Measurements from ENCODE around the gene SCN5A.

Gene SCN5A

DNA sequence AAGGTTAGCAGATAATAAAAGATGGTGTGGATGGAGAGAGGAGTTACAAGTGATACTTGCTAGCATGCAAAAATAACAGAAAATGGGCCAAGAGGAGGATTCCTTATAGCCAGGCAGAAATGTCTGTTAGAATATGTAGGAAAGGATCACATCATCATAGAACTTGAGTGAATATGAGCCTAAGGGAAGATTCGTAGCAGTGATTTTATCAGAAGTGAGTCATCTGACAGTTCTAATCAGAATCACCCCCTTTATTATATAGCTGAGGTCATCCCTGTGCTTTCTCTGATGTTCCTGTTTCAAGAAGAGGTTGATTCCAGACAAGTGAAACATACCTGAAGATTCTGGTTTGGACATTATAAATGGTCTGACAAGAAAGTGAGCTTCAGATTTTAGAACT is 130.5 kb downstream of the SCN5A start:
- no peak for TF ChIP-seq TEAD4 (IDR thresholded peaks at IDR 0.05)
- TF ChIP-seq ZBTB7A (IDR thresholded peaks at IDR 0.05; ENCODE audit: low read depth) = no peak
- no peak for TF ChIP-seq YY1 (IDR thresholded peaks at IDR 0.05; ENCODE audit: low read depth)
- no peak for TF ChIP-seq EGR1 (IDR thresholded peaks at IDR 0.05)
- TF ChIP-seq FOXM1 (IDR thresholded peaks at IDR 0.05; ENCODE audit: borderline replicate concordance, low read depth) = no peak
- TF ChIP-seq CEBPB (IDR thresholded peaks at IDR 0.05) = no peak
- TF ChIP-seq, protein P1, sequence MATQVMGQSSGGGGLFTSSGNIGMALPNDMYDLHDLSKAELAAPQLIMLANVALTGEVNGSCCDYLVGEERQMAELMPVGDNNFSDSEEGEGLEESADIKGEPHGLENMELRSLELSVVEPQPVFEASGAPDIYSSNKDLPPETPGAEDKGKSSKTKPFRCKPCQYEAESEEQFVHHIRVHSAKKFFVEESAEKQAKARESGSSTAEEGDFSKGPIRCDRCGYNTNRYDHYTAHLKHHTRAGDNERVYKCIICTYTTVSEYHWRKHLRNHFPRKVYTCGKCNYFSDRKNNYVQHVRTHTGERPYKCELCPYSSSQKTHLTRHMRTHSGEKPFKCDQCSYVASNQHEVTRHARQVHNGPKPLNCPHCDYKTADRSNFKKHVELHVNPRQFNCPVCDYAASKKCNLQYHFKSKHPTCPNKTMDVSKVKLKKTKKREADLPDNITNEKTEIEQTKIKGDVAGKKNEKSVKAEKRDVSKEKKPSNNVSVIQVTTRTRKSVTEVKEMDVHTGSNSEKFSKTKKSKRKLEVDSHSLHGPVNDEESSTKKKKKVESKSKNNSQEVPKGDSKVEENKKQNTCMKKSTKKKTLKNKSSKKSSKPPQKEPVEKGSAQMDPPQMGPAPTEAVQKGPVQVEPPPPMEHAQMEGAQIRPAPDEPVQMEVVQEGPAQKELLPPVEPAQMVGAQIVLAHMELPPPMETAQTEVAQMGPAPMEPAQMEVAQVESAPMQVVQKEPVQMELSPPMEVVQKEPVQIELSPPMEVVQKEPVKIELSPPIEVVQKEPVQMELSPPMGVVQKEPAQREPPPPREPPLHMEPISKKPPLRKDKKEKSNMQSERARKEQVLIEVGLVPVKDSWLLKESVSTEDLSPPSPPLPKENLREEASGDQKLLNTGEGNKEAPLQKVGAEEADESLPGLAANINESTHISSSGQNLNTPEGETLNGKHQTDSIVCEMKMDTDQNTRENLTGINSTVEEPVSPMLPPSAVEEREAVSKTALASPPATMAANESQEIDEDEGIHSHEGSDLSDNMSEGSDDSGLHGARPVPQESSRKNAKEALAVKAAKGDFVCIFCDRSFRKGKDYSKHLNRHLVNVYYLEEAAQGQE (IDR thresholded peaks at IDR 0.05; ENCODE audit: low read depth) = no peak
- no peak for TF ChIP-seq CREB1 (IDR thresholded peaks at IDR 0.05; ENCODE audit: low read depth)
- no peak for TF ChIP-seq TAF1 (IDR thresholded peaks at IDR 0.05; ENCODE audit: low read depth)
- TF ChIP-seq, protein P2, sequence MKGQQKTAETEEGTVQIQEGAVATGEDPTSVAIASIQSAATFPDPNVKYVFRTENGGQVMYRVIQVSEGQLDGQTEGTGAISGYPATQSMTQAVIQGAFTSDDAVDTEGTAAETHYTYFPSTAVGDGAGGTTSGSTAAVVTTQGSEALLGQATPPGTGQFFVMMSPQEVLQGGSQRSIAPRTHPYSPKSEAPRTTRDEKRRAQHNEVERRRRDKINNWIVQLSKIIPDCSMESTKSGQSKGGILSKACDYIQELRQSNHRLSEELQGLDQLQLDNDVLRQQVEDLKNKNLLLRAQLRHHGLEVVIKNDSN (IDR thresholded peaks at IDR 0.05) = no peak
- TF ChIP-seq TCF12 (IDR thresholded peaks at IDR 0.05; ENCODE audit: low read depth) = no peak
- no peak for TF ChIP-seq NFIC (IDR thresholded peaks at IDR 0.05)
- TF ChIP-seq EP300 (IDR thresholded peaks at IDR 0.05; ENCODE audit: borderline replicate concordance) = no peak

DNA sequence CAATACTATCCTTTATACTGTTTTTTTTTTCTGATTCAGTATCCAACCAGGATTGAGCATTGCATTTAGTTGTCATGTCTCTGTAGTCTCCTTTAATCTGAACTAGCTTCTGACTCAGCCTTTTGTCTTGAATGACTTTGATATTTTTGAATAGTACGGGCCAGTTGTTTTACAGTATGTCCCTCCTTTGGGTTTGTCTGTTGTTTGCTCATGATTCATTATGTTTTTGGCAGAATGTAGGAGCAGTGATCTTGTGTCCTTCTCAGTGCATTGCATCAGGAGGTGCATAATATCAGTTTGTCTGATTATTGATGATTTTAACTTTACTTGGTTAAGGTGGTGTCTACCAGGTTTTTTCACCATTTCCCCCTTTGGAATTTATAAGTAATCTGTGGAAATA is 132.8 kb downstream of the SCN5A start:
- TF ChIP-seq, protein P1 (IDR thresholded peaks at IDR 0.05; ENCODE audit: low read depth) = no peak
- TF ChIP-seq CREB1 (IDR thresholded peaks at IDR 0.05; ENCODE audit: low read depth) (no peak), EP300 (IDR thresholded peaks at IDR 0.05; ENCODE audit: borderline replicate concordance) (no peak), TEAD4 (IDR thresholded peaks at IDR 0.05) (no peak), CEBPB (IDR thresholded peaks at IDR 0.05) (no peak), TAF1 (IDR thresholded peaks at IDR 0.05; ENCODE audit: low read depth) (no peak), RAD21 (IDR thresholded peaks at IDR 0.05; ENCODE audit: low read depth) (no peak), ZBTB7A (IDR thresholded peaks at IDR 0.05; ENCODE audit: low read depth) (no peak), NFIC (IDR thresholded peaks at IDR 0.05) (no peak), EGR1 (IDR thresholded peaks at IDR 0.05) (no peak), FOXM1 (IDR thresholded peaks at IDR 0.05; ENCODE audit: borderline replicate concordance, low read depth) (no peak), TCF12 (IDR thresholded peaks at IDR 0.05; ENCODE audit: low read depth) (no peak), YY1 (IDR thresholded peaks at IDR 0.05; ENCODE audit: low read depth) (no peak)
- TF ChIP-seq, protein P2 (IDR thresholded peaks at IDR 0.05) = no peak
- TF ChIP-seq, protein P3, sequence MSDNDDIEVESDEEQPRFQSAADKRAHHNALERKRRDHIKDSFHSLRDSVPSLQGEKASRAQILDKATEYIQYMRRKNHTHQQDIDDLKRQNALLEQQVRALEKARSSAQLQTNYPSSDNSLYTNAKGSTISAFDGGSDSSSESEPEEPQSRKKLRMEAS (IDR thresholded peaks at IDR 0.05) = no peak

DNA sequence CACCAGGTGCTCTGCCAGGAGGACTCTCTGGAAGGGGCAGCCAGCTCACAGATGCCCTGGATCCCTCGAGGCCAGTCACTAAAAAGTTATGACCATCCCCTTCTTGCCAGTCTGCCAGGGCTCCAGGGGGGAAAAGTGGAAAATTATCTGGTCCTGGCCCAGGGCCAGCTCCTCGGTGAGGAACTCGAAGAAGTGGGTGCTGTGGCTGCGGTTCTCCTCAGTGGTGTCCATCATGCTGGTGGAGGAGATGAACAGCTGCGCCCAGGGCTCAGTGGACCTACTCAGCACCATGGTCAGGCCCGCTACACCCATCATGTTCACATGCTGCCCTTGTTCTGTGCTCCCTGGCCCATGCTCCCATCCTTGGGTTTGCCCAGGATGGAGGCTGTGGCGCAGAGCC is 134.1 kb downstream of the SCN5A start:
- TF ChIP-seq CEBPB (IDR thresholded peaks at IDR 0.05) (no peak), TCF12 (IDR thresholded peaks at IDR 0.05; ENCODE audit: low read depth) (no peak), NFIC (IDR thresholded peaks at IDR 0.05) (no peak), CREB1 (IDR thresholded peaks at IDR 0.05; ENCODE audit: low read depth) (no peak), TAF1 (IDR thresholded peaks at IDR 0.05; ENCODE audit: low read depth) (no peak), EP300 (IDR thresholded peaks at IDR 0.05; ENCODE audit: borderline replicate concordance) (no peak), EGR1 (IDR thresholded peaks at IDR 0.05) (no peak), FOXM1 (IDR thresholded peaks at IDR 0.05; ENCODE audit: borderline replicate concordance, low read depth) (no peak), TEAD4 (IDR thresholded peaks at IDR 0.05) (no peak), YY1 (IDR thresholded peaks at IDR 0.05; ENCODE audit: low read depth) (no peak), RAD21 (IDR thresholded peaks at IDR 0.05; ENCODE audit: low read depth) (no peak), ZBTB7A (IDR thresholded peaks at IDR 0.05; ENCODE audit: low read depth) (no peak)
- TF ChIP-seq, protein P1 (IDR thresholded peaks at IDR 0.05; ENCODE audit: low read depth) = no peak
- TF ChIP-seq, protein P3 (IDR thresholded peaks at IDR 0.05) = no peak
- TF ChIP-seq, protein P2 (IDR thresholded peaks at IDR 0.05) = no peak

DNA sequence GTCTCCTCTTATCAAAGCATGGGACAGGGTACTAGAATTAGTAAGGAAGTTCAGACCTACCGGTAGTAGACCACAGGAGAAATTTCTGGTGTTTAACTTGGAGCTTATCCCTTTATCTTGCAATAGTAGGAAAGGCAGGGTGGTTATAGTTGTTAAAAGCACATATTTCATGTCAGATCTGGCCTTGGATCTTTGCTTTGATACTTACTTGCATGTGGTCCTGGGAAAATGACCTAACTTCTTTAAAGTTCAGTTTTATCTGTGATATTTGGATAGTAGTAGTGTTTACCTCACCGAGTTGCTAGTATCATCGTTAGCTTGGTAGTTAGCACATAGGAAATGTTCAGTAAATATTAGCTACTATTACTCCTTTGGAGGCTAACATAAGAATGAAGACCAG is 137.9 kb downstream of the SCN5A start:
- TF ChIP-seq CEBPB (IDR thresholded peaks at IDR 0.05) (no peak), ZBTB7A (IDR thresholded peaks at IDR 0.05; ENCODE audit: low read depth) (no peak), EGR1 (IDR thresholded peaks at IDR 0.05) (no peak), NFIC (IDR thresholded peaks at IDR 0.05) (no peak), YY1 (IDR thresholded peaks at IDR 0.05; ENCODE audit: low read depth) (no peak), EP300 (IDR thresholded peaks at IDR 0.05; ENCODE audit: borderline replicate concordance) (no peak), TCF12 (IDR thresholded peaks at IDR 0.05; ENCODE audit: low read depth) (no peak), RAD21 (IDR thresholded peaks at IDR 0.05; ENCODE audit: low read depth) (no peak), CREB1 (IDR thresholded peaks at IDR 0.05; ENCODE audit: low read depth) (no peak), TEAD4 (IDR thresholded peaks at IDR 0.05) (no peak), FOXM1 (IDR thresholded peaks at IDR 0.05; ENCODE audit: borderline replicate concordance, low read depth) (no peak), TAF1 (IDR thresholded peaks at IDR 0.05; ENCODE audit: low read depth) (no peak)
- TF ChIP-seq, protein P3 (IDR thresholded peaks at IDR 0.05) = no peak
- TF ChIP-seq, protein P2 (IDR thresholded peaks at IDR 0.05) = no peak
- TF ChIP-seq, protein P1 (IDR thresholded peaks at IDR 0.05; ENCODE audit: low read depth) = no peak

Data from Ishikawa (cell line).